ENCODE data around the gene EDIL3.
"Not testable (repeated sequence)": the region's sequence is repeated elsewhere in the genome, so short reads cannot be mapped to it uniquely, and the experiment has no call there.

Gene EDIL3

GRCh38 chr5:84378420-84378819 is 6.3 kb downstream of the EDIL3 start:
- DNase-seq: no peak

- DNase-seq: no peak
These were observed 8.3 kb downstream of the EDIL3 start for GRCh38 chr5:84376346-84376745.

- no peak for DNase-seq
These were observed 10.1 kb downstream of the EDIL3 start for GRCh38 chr5:84374568-84374967.

GRCh38 chr5:84373506-84373905 is 11.2 kb downstream of the EDIL3 start:
- DNase-seq: no peak

GRCh38 chr5:84372066-84372695 is 12.5 kb downstream of the EDIL3 start:
- no peak for DNase-seq

- no peak for DNase-seq
These were observed 14.5 kb downstream of the EDIL3 start for GRCh38 chr5:84370176-84370575.

GRCh38 chr5:84364043-84364442 is 20.6 kb downstream of the EDIL3 start:
- DNase-seq: no peak

- DNase-seq: no peak
These were observed 22.5 kb downstream of the EDIL3 start for GRCh38 chr5:84362061-84362720.

- no peak for DNase-seq
These were observed 23.1 kb downstream of the EDIL3 start for GRCh38 chr5:84361572-84361971.

GRCh38 chr5:84360056-84360455 is 24.6 kb downstream of the EDIL3 start:
- DNase-seq: no peak

- DNase-seq: no peak
These were observed 30.6 kb downstream of the EDIL3 start for GRCh38 chr5:84354101-84354500.

- no peak for DNase-seq
These were observed 39.9 kb downstream of the EDIL3 start for GRCh38 chr5:84344788-84345187.

- DNase-seq: no peak
These were observed 41.5 kb downstream of the EDIL3 start for GRCh38 chr5:84343171-84343570.

GRCh38 chr5:84332106-84332505 is 52.6 kb downstream of the EDIL3 start:
- no peak for DNase-seq

- no peak for DNase-seq
These were observed 57.1 kb downstream of the EDIL3 start for GRCh38 chr5:84327591-84327990.

- DNase-seq: no peak
These were observed 62.0 kb downstream of the EDIL3 start for GRCh38 chr5:84322646-84323045.

- DNase-seq: not testable (repeated sequence)
These were observed 66.9 kb downstream of the EDIL3 start for GRCh38 chr5:84317826-84318225.

GRCh38 chr5:84312280-84312679 is 72.4 kb downstream of the EDIL3 start:
- not testable (repeated sequence) for DNase-seq

- DNase-seq: not testable (repeated sequence)
These were observed 74.8 kb downstream of the EDIL3 start for GRCh38 chr5:84309850-84310249.

- DNase-seq: no peak
These were observed 78.1 kb downstream of the EDIL3 start for GRCh38 chr5:84306601-84307000.

- DNase-seq: no peak
These were observed 80.1 kb downstream of the EDIL3 start for GRCh38 chr5:84304599-84304998.

GRCh38 chr5:84303315-84303714 is 81.4 kb downstream of the EDIL3 start:
- no peak for DNase-seq

- no peak for DNase-seq
These were observed 83.1 kb downstream of the EDIL3 start for GRCh38 chr5:84301535-84301934.

GRCh38 chr5:84299959-84300358 is 84.7 kb downstream of the EDIL3 start:
- no peak for DNase-seq

GRCh38 chr5:84298628-84299027 is 86.1 kb downstream of the EDIL3 start:
- no peak for DNase-seq

Measured in KG1 (cell line).